Right cardiac atrium (tissue), 5 donors: Measurements from ENCODE around the gene PLEKHG5. TPM values are rescaled to one million over a fixed set of nuclear protein-coding genes. Genes with fewer than 3 reads are reported as not detected.

Source experiments
- ATAC-seq, 2 donors: fragments of 200-7000 bp; cut with Tn5 transposase; one replicate each; pipeline versions ENCODE4 v1.8.0 to v1.9.1; 2020; ENCODE audit warnings: moderate library complexity in 2 of 2, mild to moderate bottlenecking in 1 of 2
- DNase-seq, 3 donors: peaks; one replicate each; pipeline ENCODE4 v3.0.0-alpha.2; 2020
- H3K27ac ChIP-seq: one replicate; pipeline ENCODE4 v1.5.1; 2013; ENCODE audit warnings: mild to moderate bottlenecking, low read length, control low read depth, moderate library complexity
- H3K27me3 ChIP-seq: one replicate; pipeline ENCODE4 v1.6.1; 2013; ENCODE audit not compliant: control insufficient read depth, insufficient read depth
- H3K4me1 ChIP-seq: one replicate; pipeline ENCODE4 v1.6.1; 2013; ENCODE audit warnings: low read length; ENCODE audit not compliant: control insufficient read depth, insufficient read depth
- H3K4me3 ChIP-seq: one replicate; pipeline ENCODE4 v1.5.1; 2013; ENCODE audit warnings: low read length, control low read depth
- H3K9me3 ChIP-seq: one replicate; pipeline ENCODE4 v1.6.1; 2013; ENCODE audit warnings: low read length; ENCODE audit not compliant: control insufficient read depth
- WGBS: extraction: QIAGEN DNeasy Blood & Tissue Kit; methylation state at CpG from one replicate; pipeline ENCODE4 v1.1.7; 2013; 5-methylcytosine and 5-hydroxymethylcytosine counted together
- intact Hi-C, 4 donors: fragments of 100-400 bp; cut with DNase I; formaldehyde crosslinking; loops; one replicate each; pipeline versions ENCODE4 v1.11.0 to v1.14.0; 2022 to 2023
- polyA plus RNA-seq: library from polyadenylated mRNA; stranded (reverse); fragments of 200-250 nt; gene quantifications from one replicate; pipeline ENCODE4 v1.2.3, GENCODE V29; 2013
- total RNA-seq, 4 donors: library from RNA; stranded (reverse); fragmentation: NEBNext Ultra II Directional; extraction: Animal tissue kit (Norgen Biotek cat#: 25700); gene quantifications; one replicate each; pipeline ENCODE4 v1.2.1, GENCODE V29; 2021
- donor health status: healthy with polysubstance abuse.
- donor health status: DM: no; HTN: yes; CAD: no.
- donor health status: DM: no; HTN: no; CAD: no.
- donor health status: DM: no; HTN: yes; CAD: no; lungs with severe emphysema.
- donor health status: DM: yes; HTN: yes; CAD: no.

The PLEKHG5 gene
- total and polyA plus RNA-seq, 5 donors: 7.0 to 9.9 (median 8.7) TPM

DNA sequence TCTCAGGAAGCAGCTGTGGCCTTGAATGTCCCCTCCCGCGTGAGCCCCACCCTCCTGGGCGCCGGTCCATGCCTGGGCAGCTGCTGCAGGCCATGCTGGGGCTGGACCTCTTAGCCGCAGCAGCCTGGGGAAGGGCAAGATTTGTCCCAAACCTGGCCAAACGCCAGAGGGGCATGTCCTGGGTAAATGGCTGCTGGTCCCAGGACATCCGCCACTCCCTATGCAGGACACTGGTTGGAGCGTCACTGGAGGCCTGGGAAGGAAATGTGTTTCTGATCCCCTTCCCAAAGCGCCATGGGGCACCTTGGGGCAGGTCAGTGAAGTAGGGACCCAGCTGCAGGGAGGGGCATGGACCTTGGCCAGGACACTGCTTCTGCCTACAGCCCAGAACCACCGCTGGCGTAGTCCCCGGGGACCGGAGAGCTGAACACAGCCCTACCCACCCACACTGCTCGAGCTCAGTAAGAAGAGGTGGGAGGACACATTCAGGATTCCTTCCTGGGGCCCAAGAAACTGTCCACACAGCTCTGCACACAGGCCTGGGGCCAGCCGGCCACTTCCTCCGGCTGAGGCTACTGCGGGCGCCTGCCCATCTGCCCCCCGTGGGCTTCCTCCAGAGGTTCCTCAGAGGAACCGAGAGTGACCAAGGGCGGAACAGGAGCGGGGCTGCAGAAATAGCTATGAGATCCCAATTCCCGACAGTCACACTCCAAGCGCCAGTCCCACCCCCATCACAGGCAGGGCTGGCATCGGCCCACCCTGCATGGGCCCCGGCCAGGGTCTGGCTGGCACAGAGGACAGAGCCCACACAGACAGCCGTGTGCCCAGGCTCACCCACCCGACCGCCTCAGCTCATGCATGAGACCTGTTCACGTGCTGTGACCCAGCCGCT is 10.8 kb upstream of the PLEKHG5 start:
- Histone ChIP-seq H3K9me3 (no peaks in the 10 kb centered on the region), H3K4me1 (peaks cover 5% of the 10 kb centered on the region), H3K4me3 (no peak overlapping the region), H3K27ac (no peak overlapping the region), H3K27me3 (no peaks in the 10 kb centered on the region)
- DNase-seq (peak; percentile 86 to 95 (median 94)), ATAC-seq (peak; percentile 65 to 66)
- 51% methylated on average over 31 of the region's 31 CpGs for WGBS
- intact Hi-C loops: no loop called here

DNA sequence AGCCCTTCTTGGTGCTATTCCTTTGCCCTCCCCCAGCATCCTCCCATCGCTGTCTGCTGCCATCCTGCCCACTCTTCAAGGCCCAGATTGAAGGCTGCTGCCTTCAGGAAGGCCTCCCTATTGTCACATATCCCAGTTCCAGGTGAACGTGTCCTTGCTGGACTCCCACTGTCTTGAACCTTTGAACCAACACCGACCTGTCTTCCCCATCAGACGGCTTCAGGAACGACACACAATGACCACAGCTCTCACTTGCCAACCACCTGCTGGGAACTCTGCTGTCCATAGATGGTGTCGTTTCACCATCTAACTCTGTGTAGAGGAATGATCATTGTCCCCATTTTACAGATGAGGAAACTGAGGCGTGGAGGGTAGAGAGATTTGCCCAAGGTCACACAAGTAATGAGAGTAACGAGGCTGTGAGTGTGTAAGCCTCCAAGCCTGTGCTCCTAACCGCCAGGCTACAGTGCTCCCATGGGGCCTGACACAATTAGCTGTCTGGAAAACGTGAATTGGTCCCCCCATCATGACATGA is 9.9 kb upstream of the PLEKHG5 start:
- H3K9me3 ChIP-seq: no peaks in the 10 kb centered on the region
- ATAC-seq (no peak), DNase-seq (no peak)
- no peak overlapping the region for H3K27ac ChIP-seq
- no peaks in the 10 kb centered on the region for H3K27me3 ChIP-seq
- H3K4me3 ChIP-seq: no peak overlapping the region
- peaks cover 5% of the 10 kb centered on the region for H3K4me1 ChIP-seq
- WGBS: 70% methylated on average over 10 of the region's 10 CpGs
- intact Hi-C loops: no loop called here

DNA sequence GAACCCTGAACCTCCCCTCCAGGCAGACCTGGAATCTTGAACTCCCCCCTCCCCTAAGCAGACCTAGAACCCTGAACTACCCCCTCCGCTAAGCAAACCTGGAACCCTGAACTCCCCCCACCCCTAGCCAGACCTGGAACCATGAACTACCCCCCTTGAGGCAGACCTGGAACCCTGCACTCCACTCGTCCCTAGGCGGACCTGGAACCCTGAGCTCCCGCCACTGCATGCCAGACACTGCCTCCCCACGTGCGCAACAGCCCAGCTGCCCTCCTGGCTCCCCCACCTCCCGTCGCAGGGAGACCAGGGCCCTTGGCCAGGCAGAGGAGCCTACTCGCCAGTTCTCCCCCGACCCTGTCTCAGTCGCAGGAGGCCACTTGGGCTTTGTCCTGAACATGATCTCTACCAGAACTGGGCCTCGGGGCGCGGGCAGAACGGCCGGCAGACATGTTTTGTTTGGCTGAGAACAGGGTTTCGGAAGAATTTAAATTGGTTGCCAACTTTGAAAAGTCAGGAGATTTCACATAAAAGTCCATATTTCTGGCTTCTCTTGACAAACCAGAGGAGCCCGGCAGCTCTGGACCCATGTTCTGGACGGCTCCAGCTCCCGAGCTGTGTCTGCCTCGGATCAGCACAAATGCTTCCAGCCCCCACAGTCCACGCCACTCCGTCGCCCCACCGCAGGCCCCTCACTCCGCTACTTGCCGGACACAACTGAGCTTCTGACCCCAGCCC is 9.2 kb upstream of the PLEKHG5 start:
- no peak overlapping the region for H3K27ac ChIP-seq
- WGBS: 62% methylated on average over 27 of the region's 27 CpGs
- peak; percentile 60 to 90 (median 89) for DNase-seq
- no peaks in the 10 kb centered on the region for H3K27me3 ChIP-seq
- ATAC-seq: peak; percentile 28 to 38
- H3K9me3 ChIP-seq: no peaks in the 10 kb centered on the region
- H3K4me1 ChIP-seq: peaks cover 5% of the 10 kb centered on the region
- H3K4me3 ChIP-seq: no peak overlapping the region
- intact Hi-C loops: no loop called here

DNA sequence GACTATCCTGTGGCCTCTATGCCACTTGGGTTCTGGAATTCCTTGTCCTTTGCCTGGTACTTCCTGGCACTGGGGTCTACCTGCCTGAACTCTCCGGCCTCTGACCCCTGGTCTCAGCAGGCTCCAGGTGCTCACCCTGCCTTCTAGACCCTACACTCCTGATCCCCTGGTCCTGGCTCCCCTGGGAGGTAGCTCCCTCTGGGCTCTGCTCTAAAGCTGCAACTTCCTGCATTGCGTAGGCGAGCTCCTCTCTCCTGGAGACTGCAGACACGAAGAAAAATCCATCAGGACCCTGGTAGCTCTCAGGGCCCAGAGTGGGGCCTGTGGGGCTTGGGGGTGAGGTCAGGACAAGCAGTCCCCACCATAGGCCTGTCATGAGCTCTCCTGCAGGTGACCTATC is 7.8 kb upstream of the PLEKHG5 start:
- DNase-seq (no peak), ATAC-seq (no peak)
- WGBS: 81% methylated on average over 4 of the region's 4 CpGs

DNA sequence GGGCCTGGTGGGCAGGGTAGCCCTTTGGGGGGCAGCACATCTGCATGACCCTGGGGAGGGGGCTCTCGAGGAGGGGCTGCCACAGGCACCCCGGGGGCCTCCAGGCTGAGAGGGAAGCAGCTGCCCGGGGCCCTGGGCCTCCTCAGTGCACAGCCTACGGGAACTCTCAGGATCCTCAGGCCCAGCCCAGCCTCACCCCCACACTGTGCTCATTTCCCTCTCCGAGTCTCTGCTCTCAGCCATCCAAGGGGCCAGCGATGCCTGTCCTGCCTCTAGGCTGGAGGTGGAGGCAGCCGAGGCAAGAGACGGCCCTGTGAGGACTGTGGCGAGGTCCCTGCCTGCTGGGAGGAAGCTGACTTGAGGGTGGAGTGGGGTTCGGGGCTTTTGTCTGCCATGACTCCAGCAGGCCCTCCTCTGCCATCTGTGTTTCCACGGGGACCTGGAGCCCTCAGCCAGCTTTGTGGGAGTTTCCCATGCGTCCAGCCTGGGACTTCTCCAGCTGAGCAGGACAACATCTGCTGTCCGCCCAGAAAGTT is 7.2 kb upstream of the PLEKHG5 start:
- 61% methylated on average over 13 of the region's 13 CpGs for WGBS
- peaks cover 5% of the 10 kb centered on the region for H3K4me1 ChIP-seq
- DNase-seq (no peak), ATAC-seq (peak in 1 of 2 donors; percentile 1)
- intact Hi-C loops: no loop called here
- H3K9me3 ChIP-seq: no peaks in the 10 kb centered on the region
- H3K27me3 ChIP-seq: no peaks in the 10 kb centered on the region
- no peak overlapping the region for H3K27ac ChIP-seq
- H3K4me3 ChIP-seq: no peak overlapping the region

More for the DNA sequence above, 7.8 kb upstream of the PLEKHG5 start:
- intact Hi-C loops: no loop called here
- Histone ChIP-seq H3K27ac (no peak overlapping the region), H3K27me3 (no peaks in the 10 kb centered on the region), H3K9me3 (no peaks in the 10 kb centered on the region), H3K4me1 (peaks cover 5% of the 10 kb centered on the region), H3K4me3 (no peak overlapping the region)

DNA sequence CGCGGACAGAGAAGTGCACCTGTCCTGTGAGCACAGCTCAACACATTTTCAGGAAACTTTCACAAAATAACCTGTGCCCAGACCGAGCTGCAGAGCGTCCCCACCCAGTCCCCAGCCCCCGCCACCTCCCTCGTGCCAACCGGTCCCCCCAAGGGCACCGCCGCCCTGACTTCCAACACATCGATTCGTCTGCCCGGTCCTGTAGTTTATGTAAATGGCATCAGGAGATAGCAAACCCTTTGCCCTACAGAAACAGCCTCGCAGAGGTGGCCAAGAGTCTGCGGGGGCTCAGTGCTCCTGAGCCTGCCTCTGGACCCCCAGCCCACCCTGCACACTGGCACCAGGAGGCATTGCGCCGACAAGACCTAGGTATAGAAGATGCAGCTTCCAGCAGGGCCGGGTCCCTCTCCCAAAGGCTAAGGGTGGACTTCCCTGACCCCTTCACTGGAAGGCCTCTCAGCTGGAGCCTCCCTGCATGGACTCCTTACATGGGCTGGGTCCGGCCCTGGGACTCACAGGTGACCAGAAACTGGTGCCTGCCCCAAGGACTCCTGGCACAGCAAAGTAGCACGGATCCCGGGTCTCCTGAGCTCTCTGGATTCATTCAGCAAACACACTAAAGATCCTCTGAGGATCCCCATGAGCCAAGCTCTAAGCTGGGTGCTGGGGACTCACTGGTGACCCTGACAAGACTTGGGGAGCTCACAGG is 6.6 kb upstream of the PLEKHG5 start:
- intact Hi-C loops: no loop called here
- H3K27ac ChIP-seq: no peak overlapping the region
- WGBS: 48% methylated on average over 20 of the region's 20 CpGs
- no peak for DNase-seq
- peak overlapping the region; percentile 81 for H3K4me3 ChIP-seq
- H3K9me3 ChIP-seq: no peaks in the 10 kb centered on the region
- H3K4me1 ChIP-seq: peaks cover 5% of the 10 kb centered on the region
- no peaks in the 10 kb centered on the region for H3K27me3 ChIP-seq
- no peak for ATAC-seq

DNA sequence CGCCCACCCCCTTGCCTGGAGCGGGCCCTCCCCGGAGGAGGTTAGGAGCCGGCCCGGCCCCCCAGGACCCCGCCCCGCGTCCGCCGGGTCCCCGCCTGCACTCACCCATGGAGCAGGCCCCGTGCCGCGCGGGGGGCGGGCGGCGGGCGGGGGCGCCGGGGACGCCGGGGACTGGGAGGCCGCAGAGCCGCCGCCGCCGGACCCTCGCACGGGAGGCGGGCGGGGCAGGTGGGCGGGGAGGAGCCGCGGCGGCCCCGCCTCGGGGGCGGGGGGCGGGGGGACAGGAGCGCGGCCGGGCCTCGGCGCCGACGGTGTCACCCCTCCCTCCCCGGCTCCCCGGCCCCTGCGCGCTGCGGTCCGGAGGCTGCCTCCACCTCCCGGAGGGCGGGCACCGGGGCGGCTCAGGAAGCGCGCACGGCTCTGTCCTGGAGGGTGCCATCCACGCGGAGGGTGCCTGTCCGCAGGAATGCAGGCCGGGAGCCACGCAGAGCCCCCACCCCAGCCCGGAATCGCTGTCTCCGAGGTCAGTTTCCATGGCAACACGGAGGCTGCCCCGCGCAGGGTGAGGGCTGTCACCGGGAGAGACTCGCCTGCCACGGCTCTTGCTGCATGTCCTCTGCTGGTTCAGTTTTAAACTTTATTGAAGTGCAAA is 5.9 kb upstream of the PLEKHG5 start:
- ATAC-seq (peak; percentile 30 to 41), DNase-seq (peak; percentile 52 to 86 (median 86))
- H3K4me3 ChIP-seq: peak overlapping the region; percentile 81
- intact Hi-C loops: no loop called here
- no peaks in the 10 kb centered on the region for H3K9me3 ChIP-seq
- no peak overlapping the region for H3K27ac ChIP-seq
- no peaks in the 10 kb centered on the region for H3K27me3 ChIP-seq
- peaks cover 5% of the 10 kb centered on the region for H3K4me1 ChIP-seq
- WGBS: under 1% methylated on average over 74 of the region's 74 CpGs

DNA sequence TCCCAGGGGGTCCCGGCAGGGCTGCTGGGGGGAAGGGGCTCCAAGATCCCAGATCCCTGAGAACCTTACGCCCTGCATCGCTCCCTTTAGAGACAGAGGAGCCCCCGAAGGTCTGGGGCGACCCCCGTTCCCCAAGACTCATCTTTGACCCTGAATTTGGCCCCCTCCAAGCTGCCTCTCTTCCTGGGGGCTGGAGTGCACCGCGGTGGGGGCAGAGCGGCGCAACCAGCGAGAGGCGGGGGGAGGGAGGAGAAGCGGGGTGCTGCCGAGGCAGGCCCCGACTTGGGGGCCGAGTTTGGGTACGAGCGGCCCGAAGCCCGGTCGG is 5.4 kb upstream of the PLEKHG5 start:
- H3K27ac ChIP-seq: no peak overlapping the region
- H3K27me3 ChIP-seq: no peaks in the 10 kb centered on the region
- H3K9me3 ChIP-seq: no peaks in the 10 kb centered on the region
- DNase-seq (no peak), ATAC-seq (no peak)
- peaks cover 5% of the 10 kb centered on the region for H3K4me1 ChIP-seq
- WGBS: 6% methylated on average over 21 of the region's 21 CpGs
- intact Hi-C loops: no loop called here
- peak overlapping the region; percentile 81 for H3K4me3 ChIP-seq

DNA sequence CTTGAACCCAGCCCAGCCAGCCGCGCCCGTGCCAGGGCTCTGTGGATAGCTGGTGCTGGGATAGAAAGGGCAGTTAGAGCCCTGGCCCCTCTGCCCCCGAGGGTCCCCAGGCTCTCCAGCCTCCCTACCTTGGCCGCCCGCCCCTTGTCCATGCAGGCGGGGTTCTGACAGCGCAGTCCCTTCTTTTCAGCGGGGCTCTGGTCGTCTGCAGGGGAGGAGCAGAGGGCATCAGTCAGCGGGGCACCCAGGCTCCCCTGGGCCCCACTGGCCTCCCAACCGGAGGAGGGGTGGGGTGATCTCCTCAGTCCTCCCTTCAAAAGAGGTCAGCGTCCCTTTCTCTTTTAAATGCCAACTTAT is 4.9 kb upstream of the PLEKHG5 start:
- ATAC-seq (no peak), DNase-seq (no peak)
- WGBS: 39% methylated on average over 13 of the region's 13 CpGs
- no peaks in the 10 kb centered on the region for H3K27me3 ChIP-seq
- H3K4me3 ChIP-seq: peak overlapping the region; percentile 81
- H3K9me3 ChIP-seq: no peaks in the 10 kb centered on the region
- intact Hi-C loops: no loop called here
- H3K27ac ChIP-seq: no peak overlapping the region
- H3K4me1 ChIP-seq: peaks cover 2% of the 10 kb centered on the region

DNA sequence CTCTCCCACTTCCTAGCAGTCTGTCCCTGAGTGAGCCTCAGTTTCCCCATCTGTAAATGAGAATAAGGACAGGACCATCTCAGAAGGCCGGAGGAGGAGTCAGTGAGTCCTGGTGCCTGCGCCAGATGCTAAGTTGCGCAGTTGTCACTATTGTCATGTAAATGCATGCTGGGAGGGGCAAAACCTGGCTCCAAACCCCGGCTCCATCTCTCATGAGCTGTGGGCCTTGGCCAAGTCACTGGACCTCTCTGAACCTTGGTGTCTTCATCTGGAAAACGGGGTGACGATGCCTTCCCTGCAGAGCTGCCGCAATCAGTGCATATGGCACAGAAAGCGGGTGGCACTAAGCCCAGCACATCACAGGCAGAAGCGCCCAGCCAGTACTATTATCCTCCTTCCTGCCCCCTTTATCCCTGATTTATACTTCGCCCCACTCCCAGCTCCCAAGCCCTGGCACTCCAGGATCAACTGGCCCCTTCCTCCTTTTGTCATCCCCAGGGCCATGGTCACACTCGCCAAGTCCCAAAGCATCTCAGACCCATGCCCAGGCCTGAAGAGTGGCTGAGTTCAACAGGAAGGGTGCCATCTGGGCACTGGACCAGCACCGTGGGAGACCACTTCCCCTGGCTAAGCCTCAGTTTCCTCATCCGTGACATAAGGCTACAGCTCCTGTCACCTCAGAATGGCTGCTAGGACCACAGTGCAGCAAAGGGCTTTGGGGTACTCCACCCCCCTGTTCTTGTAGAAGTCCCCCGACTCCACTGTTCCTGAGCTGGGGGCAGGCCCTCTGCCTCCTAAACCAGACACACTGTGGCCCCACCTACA is 4.3 kb upstream of the PLEKHG5 start:
- 83% methylated on average over 14 of the region's 14 CpGs for WGBS
- Histone ChIP-seq H3K4me3 (no peak overlapping the region), H3K27ac (no peak overlapping the region), H3K4me1 (peaks cover 2% of the 10 kb centered on the region), H3K9me3 (no peaks in the 10 kb centered on the region), H3K27me3 (no peaks in the 10 kb centered on the region)
- intact Hi-C loops: no loop called here
- DNase-seq: no peak
- ATAC-seq: no peak
